HG03521 (cell line): ENCODE data around the gene LGMN.
A peak's percentile ranks its signal among the peaks of the same experiment; 100 is the strongest.
"Not testable (repeated sequence)": the region's sequence is repeated elsewhere in the genome, so short reads cannot be mapped to it uniquely, and the experiment has no call there.

Source experiments
- ATAC-seq: cut with Tn5 transposase; IDR thresholded peaks from one replicate; pipeline ENCODE4 v1.9.1; 2021; ENCODE audit warnings: mild to moderate bottlenecking, moderate library complexity; ENCODE audit not compliant: unreplicated experiment

Gene LGMN

GRCh38 chr14:92729634-92730358 is 18.6 kb downstream of the LGMN start:
- no peak for ATAC-seq

DNA sequence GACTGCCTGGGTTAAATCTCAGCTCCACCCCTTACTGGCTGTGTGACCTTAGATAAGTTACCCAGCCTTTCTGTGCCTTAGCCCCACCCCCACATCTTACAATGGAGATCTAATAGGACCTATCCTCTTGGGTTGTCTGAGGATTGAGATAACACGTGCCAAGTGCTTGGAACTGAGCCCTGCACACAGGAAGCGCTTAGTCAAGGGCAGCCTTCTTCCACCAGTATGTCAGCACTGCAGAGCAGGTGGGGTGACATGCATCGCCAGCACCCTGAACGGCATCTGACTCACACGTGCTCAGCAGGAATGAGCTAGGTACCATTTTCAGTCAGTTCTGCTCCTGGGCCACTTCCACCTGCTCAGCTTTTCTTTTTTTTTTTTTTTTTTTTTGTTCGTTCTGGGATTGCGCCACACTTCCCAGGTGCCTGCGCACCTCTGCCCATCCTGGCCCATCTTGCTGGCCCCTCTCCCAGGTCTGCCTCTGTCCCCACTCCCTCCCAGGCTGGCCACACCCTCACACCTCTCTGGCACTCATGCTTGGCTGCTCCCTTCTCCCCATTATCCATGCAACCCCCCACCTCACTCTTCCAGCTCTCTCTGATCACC is 19.6 kb downstream of the LGMN start:
- no peak for ATAC-seq

DNA sequence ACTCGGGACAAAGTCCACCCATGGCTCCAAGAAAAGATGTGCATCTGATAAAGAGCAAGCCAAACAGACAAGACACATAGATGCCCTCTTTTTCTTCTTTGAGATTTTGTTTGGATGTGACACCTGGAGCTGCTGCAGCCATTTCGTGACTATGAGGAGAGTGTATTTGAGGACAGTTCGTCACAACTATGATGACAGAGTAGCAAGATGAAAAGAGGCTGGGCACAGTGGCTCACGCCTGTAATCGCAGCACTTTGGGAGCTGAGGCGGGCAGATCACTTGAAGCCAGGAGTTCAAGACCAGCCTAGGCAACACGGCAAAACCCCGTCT is 21.5 kb downstream of the LGMN start:
- no peak for ATAC-seq

GRCh38 chr14:92726135-92726932 is 22.1 kb downstream of the LGMN start:
- ATAC-seq: no peak

GRCh38 chr14:92724516-92725340 is 23.7 kb downstream of the LGMN start:
- no peak for ATAC-seq

DNA sequence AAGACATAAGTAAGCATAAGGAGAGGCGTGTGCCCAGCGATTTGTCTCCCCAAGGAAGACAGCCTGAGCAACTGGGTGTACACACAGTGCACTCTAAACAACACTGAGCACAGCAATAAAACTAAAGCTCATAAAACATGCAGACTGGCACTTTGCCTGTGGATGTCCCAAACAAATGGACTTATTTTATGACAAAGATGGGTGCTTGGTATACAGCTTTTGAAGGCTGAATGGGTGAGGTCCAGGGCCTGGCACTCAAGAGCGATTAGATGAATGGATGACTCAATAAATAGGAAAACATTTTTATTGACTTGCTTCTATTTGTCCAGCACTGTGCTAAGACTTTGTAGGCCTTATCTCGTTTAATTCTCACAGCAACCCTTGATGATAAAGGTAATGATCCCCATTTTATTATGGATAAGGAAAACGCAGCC is 28.5 kb downstream of the LGMN start:
- ATAC-seq: no peak

GRCh38 chr14:92719421-92719820 is 29.0 kb downstream of the LGMN start:
- ATAC-seq: no peak

DNA sequence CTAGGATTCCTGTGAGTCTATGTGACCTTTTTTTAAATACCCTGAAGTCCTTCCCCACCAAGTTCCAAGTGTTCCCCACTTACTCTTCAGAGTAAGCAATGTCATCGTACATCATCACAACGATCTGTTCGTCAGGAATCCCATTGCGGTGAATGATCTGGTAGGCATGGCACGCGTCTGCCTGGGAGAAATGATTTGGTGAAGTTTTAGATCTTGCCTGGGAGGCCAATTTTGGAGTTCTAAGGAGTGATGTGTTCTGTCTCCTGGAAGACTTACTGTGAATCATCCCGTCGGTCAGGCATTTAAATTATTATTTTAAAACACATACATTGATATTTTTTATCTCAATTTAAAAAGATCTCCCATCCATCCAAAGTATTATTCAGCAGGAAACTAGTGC is 29.8 kb downstream of the LGMN start:
- ATAC-seq: no peak

- ATAC-seq: no peak
These were observed 30.8 kb downstream of the LGMN start for GRCh38 chr14:92717571-92718042.

DNA sequence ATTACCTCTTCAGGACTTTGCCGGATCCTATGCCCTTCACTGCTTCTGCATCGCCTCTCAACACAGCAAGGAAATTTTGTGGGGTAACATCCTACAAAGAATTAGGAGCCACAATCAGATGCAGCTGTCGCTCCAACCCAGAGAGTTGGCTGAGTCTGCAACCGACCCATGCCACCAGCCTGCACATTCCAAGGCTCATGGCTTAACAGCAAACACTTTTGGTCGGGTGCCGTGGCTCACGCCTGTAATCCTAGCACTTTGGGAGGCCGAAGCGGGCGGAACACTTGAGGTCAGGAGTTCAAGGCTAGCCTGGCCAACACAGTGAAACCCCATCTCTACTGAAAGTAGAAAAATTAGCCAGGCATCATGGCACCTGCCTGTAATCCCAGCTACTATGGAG is 32.3 kb downstream of the LGMN start:
- ATAC-seq: no peak

- ATAC-seq: not testable (repeated sequence)
These were observed 33.6 kb downstream of the LGMN start for GRCh38 chr14:92714739-92715307.

DNA sequence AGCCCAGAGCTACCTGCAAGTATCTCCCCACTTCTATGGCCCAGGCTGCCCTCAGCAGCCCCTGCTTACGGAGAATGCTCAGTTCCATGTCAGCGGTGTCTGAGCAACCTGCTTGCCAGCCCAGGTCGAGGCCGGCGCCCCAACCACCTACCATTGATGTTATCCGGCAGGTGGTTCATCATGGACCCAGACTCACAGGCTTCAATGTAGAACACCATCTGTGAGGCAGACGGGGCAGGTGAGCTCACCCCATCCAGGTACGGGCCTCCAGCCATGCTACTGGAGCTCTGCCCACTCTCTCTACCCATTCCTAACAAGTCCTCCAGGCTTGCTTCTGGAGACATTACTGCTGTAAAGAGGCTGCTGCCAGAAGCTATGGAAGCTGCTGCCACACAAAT is 35.8 kb downstream of the LGMN start:
- no peak for ATAC-seq

- ATAC-seq: no peak
These were observed 36.3 kb downstream of the LGMN start for GRCh38 chr14:92711976-92712653.

DNA sequence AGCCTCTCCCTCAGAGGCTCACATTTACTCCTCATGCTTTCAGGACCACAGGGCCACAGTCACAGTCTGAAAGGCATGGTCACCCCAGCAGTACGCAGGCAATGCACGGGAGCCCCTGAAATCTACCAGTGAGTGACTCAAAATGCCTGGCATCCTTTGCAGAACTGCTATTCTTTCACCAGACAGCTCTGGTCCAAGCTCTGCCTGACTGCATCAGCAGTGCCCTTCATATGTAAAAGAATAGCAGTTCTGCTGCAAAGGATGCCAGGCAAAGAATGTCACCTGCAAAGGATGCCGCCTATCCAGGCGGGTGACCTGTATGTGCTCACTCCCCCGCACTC is 38.5 kb downstream of the LGMN start:
- ATAC-seq: no peak

- no peak for ATAC-seq
These were observed 39.0 kb downstream of the LGMN start for GRCh38 chr14:92709340-92710000.

- ATAC-seq: no peak
These were observed 42.0 kb downstream of the LGMN start for GRCh38 chr14:92706386-92706785.

- ATAC-seq: no peak
These were observed 43.6 kb downstream of the LGMN start for GRCh38 chr14:92704821-92705220.

DNA sequence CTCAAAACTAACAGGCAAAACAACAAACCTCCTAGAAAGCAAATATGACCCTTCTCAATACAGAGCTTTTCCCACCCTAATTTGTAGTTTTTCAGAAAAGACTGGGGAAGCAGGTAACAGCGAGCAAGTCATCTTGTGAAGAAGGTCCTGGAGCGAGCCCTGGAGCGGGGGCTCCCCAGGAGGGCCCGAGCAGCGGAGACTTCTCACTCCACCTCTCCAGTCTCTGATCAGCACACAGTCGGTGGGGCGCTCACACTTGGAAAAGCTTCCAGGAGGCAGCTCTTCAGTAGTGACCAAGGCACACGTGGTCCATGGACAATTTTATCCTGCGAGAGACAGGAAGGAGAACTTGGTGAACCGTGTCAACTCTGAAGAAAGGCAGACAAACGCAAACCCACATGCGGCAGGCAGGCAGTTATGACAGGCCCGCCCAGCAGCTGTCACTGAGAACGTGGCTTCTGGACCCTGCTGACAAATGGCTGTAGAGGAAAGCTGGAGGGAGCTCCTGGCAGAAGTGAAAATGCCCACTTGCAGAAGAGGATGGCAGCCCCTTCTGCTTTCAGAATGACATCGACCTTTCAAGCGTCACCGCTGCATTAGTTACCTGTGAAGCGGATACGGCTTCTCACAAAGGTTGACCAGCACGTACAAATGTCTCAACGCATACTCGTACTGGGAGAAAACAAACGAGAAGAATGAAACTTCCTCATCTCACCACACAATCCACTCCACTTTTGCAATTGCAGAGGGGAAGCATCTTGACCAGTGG is 44.2 kb downstream of the LGMN start:
- ATAC-seq: peak; percentile 89

- ATAC-seq: no peak
These were observed 44.9 kb downstream of the LGMN start for GRCh38 chr14:92703516-92703915.
